ENCODE measurements around the gene CPXM1.

The CPXM1 gene

GRCh38 chr20:2762578-2763131 is 37.8 kb downstream of the CPXM1 start:
- no peak for DNase-seq

GRCh38 chr20:2761885-2762284 is 38.5 kb downstream of the CPXM1 start:
- no peak for DNase-seq

GRCh38 chr20:2760952-2761305 is 39.5 kb downstream of the CPXM1 start:
- DNase-seq: no peak

- DNase-seq: no peak
Measured at GRCh38 chr20:2760297-2760951, 40.0 kb downstream of the CPXM1 start.

GRCh38 chr20:2759603-2760296 is 40.7 kb downstream of the CPXM1 start:
- DNase-seq: no peak

GRCh38 chr20:2759143-2759542 is 41.3 kb downstream of the CPXM1 start:
- DNase-seq: no peak

GRCh38 chr20:2757969-2758368 is 42.5 kb downstream of the CPXM1 start:
- DNase-seq: no peak

GRCh38 chr20:2757001-2757400 is 43.4 kb downstream of the CPXM1 start:
- no peak for DNase-seq

- no peak for DNase-seq
Measured at GRCh38 chr20:2756056-2756611, 44.3 kb downstream of the CPXM1 start.

- DNase-seq: no peak
Measured at GRCh38 chr20:2755451-2756055, 44.9 kb downstream of the CPXM1 start.

- no peak for DNase-seq
Measured at GRCh38 chr20:2754424-2754823, 46.0 kb downstream of the CPXM1 start.

GRCh38 chr20:2753461-2754040 is 46.9 kb downstream of the CPXM1 start:
- DNase-seq: no peak

- no peak for DNase-seq
Measured at GRCh38 chr20:2752567-2753460, 47.6 kb downstream of the CPXM1 start.

GRCh38 chr20:2751878-2752566 is 48.4 kb downstream of the CPXM1 start:
- DNase-seq: no peak

GRCh38 chr20:2751347-2751877 is 49.0 kb downstream of the CPXM1 start:
- DNase-seq: no peak

- DNase-seq: no peak
Measured at GRCh38 chr20:2750491-2751251, 49.8 kb downstream of the CPXM1 start.

GRCh38 chr20:2749951-2750490 is 50.4 kb downstream of the CPXM1 start:
- no peak for DNase-seq

GRCh38 chr20:2749343-2749950 is 51.0 kb downstream of the CPXM1 start:
- DNase-seq: no peak

- no peak for DNase-seq
Measured at GRCh38 chr20:2748551-2749342, 51.7 kb downstream of the CPXM1 start.

Data from NCI-H187 treated with DMSO at 0.1 percent for 48 hours (cell line).